Measurements from ENCODE around the gene ARAP1. TPM values are rescaled to one million over a fixed set of nuclear protein-coding genes. Genes with fewer than 3 reads are reported as not detected.
A peak's percentile ranks its signal among the peaks of the same experiment; 100 is the strongest.

ARAP1 gene
- total RNA-seq, 6 experiments from 2014 or later: 32.9 to 76.7 (median 41.2) TPM

DNA sequence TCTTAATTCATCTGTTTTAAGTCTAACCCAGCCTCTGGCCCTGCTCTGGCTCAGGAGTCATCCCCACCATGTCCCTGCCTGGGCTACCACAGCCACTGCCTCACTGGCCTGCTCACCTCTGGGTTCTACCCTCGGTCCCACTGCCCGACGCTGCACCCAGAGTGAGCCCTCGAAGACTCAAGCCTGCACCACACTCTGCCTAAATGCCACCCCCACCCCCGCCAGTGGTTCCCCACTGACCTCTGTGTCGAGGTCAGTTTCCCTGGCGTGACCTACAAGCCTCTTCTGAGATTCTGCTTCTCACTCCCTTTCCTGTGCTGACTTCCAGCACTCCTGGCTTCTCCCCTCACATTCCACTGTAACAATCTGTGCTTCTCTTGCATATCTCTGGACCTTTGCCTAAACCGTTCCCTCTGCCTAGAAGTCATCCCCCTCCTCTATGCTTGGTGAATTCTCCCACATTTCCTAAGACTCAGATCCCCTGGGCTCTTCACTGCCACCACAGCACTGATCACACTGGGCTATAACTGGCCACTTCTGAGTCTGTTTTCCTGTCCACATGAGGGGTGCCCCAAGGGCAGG lies 65.5 kb downstream of the ARAP1 start:
- Histone ChIP-seq H3K27me3 (no peaks in the 10 kb centered on the region), H3K4me3 (no peak overlapping the region), H3K9me3 (no peaks in the 10 kb centered on the region), H3K27ac (no peak overlapping the region), H3K36me3 (peaks cover 0 to 46% (median 12%) of the 10 kb centered on the region in 4 donors), H3K4me1 (no peaks in the 10 kb centered on the region)
- no peak for DNase-seq
- no peak for ATAC-seq
- intact Hi-C loops (cut with DNase I): no loop called here
- TF ChIP-seq, protein P1, sequence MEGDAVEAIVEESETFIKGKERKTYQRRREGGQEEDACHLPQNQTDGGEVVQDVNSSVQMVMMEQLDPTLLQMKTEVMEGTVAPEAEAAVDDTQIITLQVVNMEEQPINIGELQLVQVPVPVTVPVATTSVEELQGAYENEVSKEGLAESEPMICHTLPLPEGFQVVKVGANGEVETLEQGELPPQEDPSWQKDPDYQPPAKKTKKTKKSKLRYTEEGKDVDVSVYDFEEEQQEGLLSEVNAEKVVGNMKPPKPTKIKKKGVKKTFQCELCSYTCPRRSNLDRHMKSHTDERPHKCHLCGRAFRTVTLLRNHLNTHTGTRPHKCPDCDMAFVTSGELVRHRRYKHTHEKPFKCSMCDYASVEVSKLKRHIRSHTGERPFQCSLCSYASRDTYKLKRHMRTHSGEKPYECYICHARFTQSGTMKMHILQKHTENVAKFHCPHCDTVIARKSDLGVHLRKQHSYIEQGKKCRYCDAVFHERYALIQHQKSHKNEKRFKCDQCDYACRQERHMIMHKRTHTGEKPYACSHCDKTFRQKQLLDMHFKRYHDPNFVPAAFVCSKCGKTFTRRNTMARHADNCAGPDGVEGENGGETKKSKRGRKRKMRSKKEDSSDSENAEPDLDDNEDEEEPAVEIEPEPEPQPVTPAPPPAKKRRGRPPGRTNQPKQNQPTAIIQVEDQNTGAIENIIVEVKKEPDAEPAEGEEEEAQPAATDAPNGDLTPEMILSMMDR (IDR thresholded peaks at IDR 0.05): no peak
- 88% methylated on average over 1 of the region's 8 CpGs for WGBS (ENCODE audit: insufficient coverage, low coverage, low lambda C conversion rate, missing lambda C conversion rate)

DNA sequence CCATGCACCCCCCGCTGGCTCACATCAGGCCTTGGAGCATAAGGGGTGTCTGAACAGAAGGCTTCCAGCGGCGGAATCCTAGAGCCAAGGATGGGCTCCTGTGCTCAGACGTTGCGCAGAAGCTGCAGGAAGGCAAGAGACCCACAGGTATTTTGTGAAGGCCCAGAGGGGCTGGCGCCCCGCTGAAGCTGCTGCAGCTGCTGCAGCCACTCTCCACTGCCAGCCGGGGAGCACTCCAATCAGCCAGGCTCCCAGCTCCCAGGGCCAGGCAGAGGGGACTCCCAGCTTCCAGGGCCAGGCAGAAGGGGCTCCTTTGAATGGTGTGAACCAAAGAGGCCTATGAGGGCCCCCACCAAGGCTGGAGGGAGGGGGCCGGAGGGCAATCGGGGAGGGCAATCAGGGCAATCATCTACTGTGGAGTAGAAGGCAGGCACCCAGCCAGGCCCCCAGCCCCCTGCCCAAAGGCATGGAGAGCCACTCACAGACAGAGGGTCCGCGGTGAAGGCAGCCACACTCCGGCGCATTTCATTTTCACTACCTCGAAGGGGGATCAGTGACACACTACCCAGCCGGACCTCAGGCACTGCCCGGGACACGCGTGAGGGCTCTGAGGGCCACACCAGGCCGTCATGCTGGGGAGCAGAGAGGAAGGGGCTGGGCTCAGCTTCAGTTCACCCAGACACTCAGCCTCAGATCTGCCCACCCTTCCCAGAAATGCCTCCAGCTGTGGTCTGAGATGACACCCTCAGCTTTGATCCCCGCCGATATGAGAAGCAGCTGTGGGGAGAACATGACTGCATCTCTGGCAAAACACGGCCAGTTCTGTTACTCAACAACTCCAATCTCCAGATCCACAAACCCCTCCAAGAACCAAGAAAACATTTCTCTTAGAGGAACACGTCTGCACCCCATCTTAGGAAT lies 66.4 kb downstream of the ARAP1 start:
- 71% methylated on average over 7 of the region's 24 CpGs for WGBS (ENCODE audit: insufficient coverage, low coverage, low lambda C conversion rate, missing lambda C conversion rate)
- no peak for DNase-seq
- H3K9me3 ChIP-seq: no peaks in the 10 kb centered on the region
- no peak overlapping the region for H3K4me3 ChIP-seq
- H3K36me3 ChIP-seq: peaks cover 0 to 39% (median 8%) of the 10 kb centered on the region in 4 donors
- TF ChIP-seq, protein P1 (IDR thresholded peaks at IDR 0.05): no peak
- TF ChIP-seq POLR2A (IDR thresholded peaks at IDR 0.05): no peak
- no peak for ATAC-seq
- no peak overlapping the region for H3K27ac ChIP-seq
- H3K27me3 ChIP-seq: no peaks in the 10 kb centered on the region
- H3K4me1 ChIP-seq: no peaks in the 10 kb centered on the region
- intact Hi-C loops (cut with DNase I): no loop called here

DNA sequence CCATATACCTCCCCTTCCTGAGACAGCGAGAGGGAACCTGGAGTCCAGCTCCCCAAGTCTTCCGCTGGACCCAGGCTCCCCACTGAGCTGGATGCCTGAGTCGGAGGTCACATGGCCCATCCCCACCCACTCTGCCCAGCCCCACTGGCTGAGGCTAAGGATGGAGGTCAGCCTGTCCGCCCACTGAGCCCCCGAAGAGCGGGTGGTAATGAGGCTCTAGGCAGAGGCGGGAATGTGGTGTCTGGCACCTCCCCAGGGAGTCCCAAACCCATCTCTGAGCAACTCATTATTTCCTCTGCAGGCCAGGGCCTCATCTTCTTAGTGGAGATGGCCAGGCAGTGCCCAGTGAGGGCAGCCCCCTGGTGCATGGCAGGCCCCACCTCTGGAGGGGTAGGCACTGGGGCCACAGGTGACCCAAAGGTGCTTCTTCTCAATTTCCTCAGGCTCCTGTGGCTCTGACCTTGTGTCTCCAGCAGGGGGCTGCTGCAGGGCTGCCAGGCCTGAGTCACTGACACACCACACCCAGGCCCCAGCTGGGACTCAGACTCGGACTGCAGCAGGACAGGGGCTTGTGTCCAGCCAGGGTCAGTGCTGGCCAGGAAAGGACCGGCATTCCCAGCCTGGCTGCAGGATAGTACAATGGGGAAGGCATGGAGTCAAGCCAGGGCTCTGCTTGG lies 67.8 kb downstream of the ARAP1 start:
- no peak overlapping the region for H3K27ac ChIP-seq
- no peak overlapping the region for H3K4me3 ChIP-seq
- TF ChIP-seq, protein P1 (IDR thresholded peaks at IDR 0.05): peak; percentile 42 to 51 (median 43)
- no peak for TF ChIP-seq POLR2A (IDR thresholded peaks at IDR 0.05)
- peaks cover 0 to 29% (median 6%) of the 10 kb centered on the region in 4 donors for H3K36me3 ChIP-seq
- ATAC-seq: peak; percentile 49 to 66 (median 62)
- no CpG with 5 or more reads among the region's 9 CpGs for WGBS (ENCODE audit: insufficient coverage, low coverage, low lambda C conversion rate, missing lambda C conversion rate)
- no peaks in the 10 kb centered on the region for H3K9me3 ChIP-seq
- intact Hi-C loops (cut with DNase I): no loop called here
- no peaks in the 10 kb centered on the region for H3K4me1 ChIP-seq
- no peaks in the 10 kb centered on the region for H3K27me3 ChIP-seq
- peak in 1 of 3 donors; percentile 62 for DNase-seq

DNA sequence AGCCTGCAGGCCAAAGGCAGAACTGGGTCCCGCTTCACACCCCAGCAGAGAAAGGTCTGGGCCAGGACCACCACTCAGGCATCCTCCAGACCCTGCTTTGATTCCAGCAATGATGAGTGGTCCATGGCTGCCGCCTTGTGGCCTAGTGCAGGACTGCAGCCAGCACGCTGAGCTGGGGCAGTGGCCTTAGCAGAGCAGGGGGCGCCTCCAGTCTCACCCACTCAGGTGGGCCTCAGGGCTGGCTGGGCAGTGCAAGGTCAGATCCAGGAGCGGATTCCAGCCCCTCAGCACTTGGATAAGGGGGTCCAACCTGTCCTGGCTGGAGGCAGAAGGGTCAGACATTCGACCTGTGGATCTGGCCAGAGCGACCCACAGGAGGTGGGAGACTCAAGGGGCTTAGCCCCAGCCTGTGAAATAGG lies 68.4 kb downstream of the ARAP1 start:
- Histone ChIP-seq H3K4me3 (no peak overlapping the region), H3K4me1 (no peaks in the 10 kb centered on the region), H3K36me3 (peaks cover 0 to 27% (median 4%) of the 10 kb centered on the region in 4 donors), H3K27me3 (no peaks in the 10 kb centered on the region), H3K27ac (no peak overlapping the region), H3K9me3 (no peaks in the 10 kb centered on the region)
- no peak for TF ChIP-seq POLR2A (IDR thresholded peaks at IDR 0.05)
- TF ChIP-seq, protein P1 (IDR thresholded peaks at IDR 0.05): peak; percentile 81 to 84 (median 82)
- peak; percentile 62 to 70 (median 66) for ATAC-seq
- intact Hi-C loops (cut with DNase I): no loop called here
- WGBS (ENCODE audit: insufficient coverage, low coverage, low lambda C conversion rate, missing lambda C conversion rate): 40% methylated on average over 3 of the region's 7 CpGs
- DNase-seq: peak in 2 of 3 donors; percentile 63 to 65
